HCT116 (cell line): ENCODE results near the gene FAM180A. TPM values are rescaled to one million over a fixed set of nuclear protein-coding genes. Genes with fewer than 3 reads are reported as not detected.

Experiments used
- ATAC-seq: fragments of 200-7000 bp; cut with Tn5 transposase; 2 replicates; pipeline ENCODE4 v1.9.1; 2020; ENCODE audit warnings: mild to moderate bottlenecking, moderate library complexity
- BruUV-seq: library from RNA; stranded (reverse); fragments of 400-500 nt; replicated peaks from 2 replicates; lab custom pipeline; 2021; lab: Mats Ljungman, UMichigan
- CTCF ChIA-PET: fragments of 300-600 bp; sonication (Branson Sonifier 250); formaldehyde crosslinking; loops from one replicate; lab custom pipeline; 2021; ENCODE audit warnings: antibody characterized with exemption; lab: Charles Lee
- POLR2A ChIA-PET: fragments of 300-600, 350-600 bp; sonication (Branson Sonifier 250); formaldehyde crosslinking; loops from one replicate; lab custom pipeline; 2021; ENCODE audit warnings: antibody characterized with exemption; lab: Charles Lee
- RAD21 ChIA-PET, 2 experiments: fragments of 300-600 bp; sonication (Branson Sonifier 250); formaldehyde crosslinking; loops; one replicate each; lab custom pipeline; 2023; ENCODE audit warnings: low total read pairs in 2 of 2; ENCODE audit not compliant: uncharacterized antibody in 2 of 2, unreplicated experiment in 2 of 2, low non-redundant PET in 1 of 2; lab: Charles Lee
- DNase-seq: peaks from one replicate; pipeline ENCODE4 v3.0.0-alpha.2; 2010; ENCODE audit warnings: low read depth, low spot score
- H2AFZ ChIP-seq: fragments of 200-600 bp; shearing (Covaris generic), sonication (generic); 2 replicates; pipeline ENCODE4 v1.6.1; 2017; ENCODE audit warnings: low read depth, mixed run types, mixed read lengths, antibody characterized with exemption, low read length; ENCODE audit not compliant: poor library complexity, severe bottlenecking
- H3K27ac ChIP-seq: 2 replicates; pipeline ENCODE4 v1.5.1; 2012; ENCODE audit warnings: low read depth, low read length
- H3K27me3 ChIP-seq: fragments of 200-600 bp; sonication (generic); 2 replicates; pipeline ENCODE4 v1.6.1; 2016; ENCODE audit warnings: mixed run types, low read length, mixed read lengths; ENCODE audit not compliant: insufficient read depth
- H3K36me3 ChIP-seq, 2 experiments: fragments of 200-500 bp in 1 of 2; fragments of 200-600 bp in 1 of 2; sonication (Bioruptor generic) in 1 of 2; sonication (generic) in 1 of 2; 2 replicates each; pipeline versions ENCODE4 v1.5.1 to v1.6.1; 2014 to 2016; ENCODE audit warnings: low read length in 2 of 2, inconsistent platforms in 1 of 2, mixed read lengths in 1 of 2, mixed run types in 1 of 2; ENCODE audit not compliant: insufficient read depth in 2 of 2, control insufficient read depth in 1 of 2
- H3K4me1 ChIP-seq, 2 experiments: fragments of 200-600 bp in 1 of 2; sonication (generic) in 1 of 2; 2 replicates each; pipeline versions ENCODE4 v1.5.1 to v1.6.1; 2012 to 2017; ENCODE audit warnings: low read length in 2 of 2, inconsistent platforms in 1 of 2, mild to moderate bottlenecking in 1 of 2, mixed read lengths in 1 of 2, mixed run types in 1 of 2, moderate library complexity in 1 of 2; ENCODE audit not compliant: insufficient read depth in 2 of 2, control insufficient read depth in 1 of 2
- H3K4me2 ChIP-seq: fragments of 200-600 bp; sonication (generic); 2 replicates; pipeline ENCODE4 v1.6.1; 2017; ENCODE audit warnings: mixed run types, low read length, mixed read lengths
- H3K4me3 ChIP-seq, 2 experiments: fragments of 200-600 bp in 1 of 2; sonication (generic) in 1 of 2; replicated peaks in 1 of 2; 2 replicates each; pipeline ENCODE4 v1.5.1; 2011 to 2016; ENCODE audit warnings: low read length in 2 of 2, control low read depth in 1 of 2, low read depth in 1 of 2, mild to moderate bottlenecking in 1 of 2, mixed read lengths in 1 of 2, mixed run types in 1 of 2
- H3K79me2 ChIP-seq: fragments of 200-600 bp; sonication (generic); 2 replicates; pipeline ENCODE4 v1.6.1; 2017; ENCODE audit warnings: mild to moderate bottlenecking, mixed run types, low read length, moderate library complexity, mixed read lengths; ENCODE audit not compliant: insufficient read depth
- H3K9ac ChIP-seq: fragments of 200-600 bp; sonication (generic); 2 replicates; pipeline ENCODE4 v1.6.1; 2016; ENCODE audit warnings: low read length, mixed read lengths
- H3K9me2 ChIP-seq: fragments of 200-600 bp; sonication (generic), shearing (Covaris generic); 2 replicates; pipeline ENCODE4 v1.6.1; 2017; ENCODE audit warnings: mixed run types, mild to moderate bottlenecking, moderate library complexity; ENCODE audit not compliant: insufficient read depth
- H3K9me3 ChIP-seq, 2 experiments: fragments of 200-500 bp in 1 of 2; fragments of 200-600 bp in 1 of 2; sonication (Bioruptor generic) in 1 of 2; sonication (generic) in 1 of 2; 2 replicates each; pipeline ENCODE4 v1.6.1; 2014 to 2017; ENCODE audit warnings: low read length in 2 of 2, mixed read lengths in 2 of 2, inconsistent platforms in 1 of 2, low read depth in 1 of 2, mild to moderate bottlenecking in 1 of 2, mixed run types in 1 of 2, moderate library complexity in 1 of 2; ENCODE audit not compliant: control insufficient read depth in 1 of 2, insufficient read depth in 1 of 2
- H4K20me1 ChIP-seq: fragments of 200-600 bp; sonication (generic), shearing (Covaris generic); 2 replicates; pipeline ENCODE4 v1.6.1; 2017; ENCODE audit warnings: mixed run types, mild to moderate bottlenecking, moderate library complexity; ENCODE audit not compliant: insufficient read depth
- CBX3 ChIP-seq: IDR thresholded peaks from 2 replicates; pipeline ENCODE4 v1.6.1; 2012; ENCODE audit warnings: low read depth
- CEBPB ChIP-seq: IDR thresholded peaks from 2 replicates; pipeline ENCODE4 v1.6.1; 2012; ENCODE audit warnings: low read depth
- EGR1 ChIP-seq: IDR thresholded peaks from 2 replicates; pipeline ENCODE4 v1.6.1; 2012; ENCODE audit warnings: low read depth
- ELF1 ChIP-seq: IDR thresholded peaks from 2 replicates; pipeline ENCODE4 v1.6.1; 2012; ENCODE audit warnings: low read depth, borderline replicate concordance
- EZH2 ChIP-seq: fragments of 200-600 bp; sonication (generic); IDR thresholded peaks from 2 replicates; pipeline ENCODE4 v1.6.1; 2017; ENCODE audit warnings: antibody characterized with exemption, mixed run types
- EZH2phosphoT487 ChIP-seq: fragments of 200-600 bp; IDR thresholded peaks from 2 replicates; pipeline ENCODE4 v1.6.1; 2018; ENCODE audit warnings: antibody characterized with exemption, borderline replicate concordance
- FOSL1 ChIP-seq: IDR thresholded peaks from 2 replicates; pipeline ENCODE4 v1.6.1; 2012; ENCODE audit warnings: low read depth
- JUND ChIP-seq: IDR thresholded peaks from 2 replicates; pipeline ENCODE4 v1.6.1; 2012
- POLR2A ChIP-seq: IDR thresholded peaks from 2 replicates; pipeline ENCODE4 v1.7.0; 2011; ENCODE audit warnings: borderline replicate concordance; ENCODE audit not compliant: insufficient read depth, insufficient read length; ENCODE audit errors: extremely low read depth
- POLR2AphosphoS5 ChIP-seq: IDR thresholded peaks from 2 replicates; pipeline ENCODE4 v1.6.1; 2011; ENCODE audit warnings: mild to moderate bottlenecking, low read depth, low read length, moderate library complexity
- SIN3A ChIP-seq: IDR thresholded peaks from 2 replicates; pipeline ENCODE4 v1.6.1; 2012; ENCODE audit warnings: low read depth
- ZFX ChIP-seq: fragments of 450-650 bp; IDR thresholded peaks from 2 replicates; pipeline ENCODE4 v1.6.1; 2017
- intact Hi-C: fragments of 100-400 bp; cut with micrococcal nuclease; formaldehyde crosslinking; loops from 2 replicates; pipeline ENCODE4 v1.10.0; 2022
- total RNA-seq: library from RNA; stranded (reverse); gene quantifications from one replicate; pipeline ENCODE4 v1.2.1, GENCODE V29; 2021; ENCODE audit not compliant: unreplicated experiment
- TF ChIP-seq, protein P1 (sequence below): IDR thresholded peaks from 2 replicates; pipeline ENCODE4 v1.6.1; 2011; ENCODE audit warnings: mild to moderate bottlenecking, low read length, moderate library complexity; ENCODE audit not compliant: insufficient replicate concordance; ENCODE audit errors: extremely low read depth
- TF ChIP-seq, protein P2 (sequence below): IDR thresholded peaks from 2 replicates; pipeline ENCODE4 v1.6.1; 2012
- TF ChIP-seq, protein P3 (sequence below), 3 experiments: fragments of 200-600 bp in 1 of 3; sonication (generic) in 1 of 3; IDR thresholded peaks in 2 of 3; conservative IDR thresholded peaks in 1 of 3; 2 replicates each; pipeline ENCODE4 v1.5.1; 2012 to 2017; ENCODE audit warnings: low read depth in 2 of 3, low read length in 2 of 3, antibody characterized with exemption in 1 of 3, borderline replicate concordance in 1 of 3, control low read depth in 1 of 3, mild to moderate bottlenecking in 1 of 3, mixed read lengths in 1 of 3, mixed run types in 1 of 3, moderate library complexity in 1 of 3; ENCODE audit not compliant: insufficient read depth in 1 of 3
- TF ChIP-seq, protein P4 (sequence below): IDR thresholded peaks from 2 replicates; pipeline ENCODE4 v1.6.1; 2012

The FAM180A gene
- total RNA-seq, 1 experiment from 2014 or later = 0.59 TPM

DNA sequence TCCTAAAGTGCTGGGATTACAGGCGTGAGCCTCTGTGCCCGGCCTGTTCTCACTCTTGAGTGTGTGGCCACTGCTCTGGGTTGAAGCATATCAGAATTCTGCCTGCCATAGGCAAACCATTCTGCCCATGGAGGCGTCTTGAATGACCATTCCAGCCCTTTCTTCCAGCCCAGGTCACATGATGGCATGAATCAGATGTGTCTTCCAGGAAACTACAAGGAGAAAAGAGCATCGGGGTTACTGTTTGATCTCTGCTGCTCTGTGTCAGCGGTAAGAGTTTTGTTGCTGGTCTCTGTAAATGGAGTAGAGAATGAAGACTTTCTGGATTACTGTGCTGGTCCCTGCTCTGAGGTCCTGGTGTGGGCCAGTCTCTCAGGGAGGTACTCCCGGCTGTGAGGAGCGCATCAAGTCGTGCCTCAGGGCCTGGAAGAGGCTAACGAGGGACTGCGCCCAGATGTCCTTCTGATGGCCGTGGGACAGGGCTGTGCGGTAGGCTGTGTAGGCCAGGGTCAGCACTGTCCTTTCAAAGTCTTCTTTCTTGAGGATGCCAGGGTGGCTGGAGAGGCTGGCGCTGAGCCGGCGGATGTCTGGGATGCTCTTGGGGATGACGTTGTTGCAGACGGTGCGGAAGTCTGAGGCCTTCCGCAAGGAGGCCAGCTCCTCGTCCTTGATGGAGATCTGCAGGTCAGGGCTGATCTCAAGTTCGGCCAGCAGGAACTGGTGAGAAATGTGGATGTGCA, 14.8 kb downstream of the FAM180A start:
- Histone ChIP-seq H3K27ac (no peak overlapping the region), H3K9me3 (no peaks in the 10 kb centered on the region), H3K4me3 (no peak overlapping the region), H3K79me2 (no peaks in the 10 kb centered on the region), H3K27me3 (no peaks in the 10 kb centered on the region), H3K9me2 (no peaks in the 10 kb centered on the region), H2AFZ (no peak overlapping the region), H3K4me2 (no peak overlapping the region), H3K36me3 (no peaks in the 10 kb centered on the region), H3K4me1 (no peaks in the 10 kb centered on the region; a peak in 1 of 4 replicates)
- no peak for ATAC-seq
- CTCF ChIA-PET = no interaction called here
- POLR2A ChIA-PET = interaction anchor here (1.4 kb wide), 1 partner anchor 11 kb away, joined by 4 read pairs; no protein-coding TSS in a partner anchor
- RAD21 ChIA-PET = no interaction called here
- intact Hi-C loops = no loop called here
- TF ChIP-seq ELF1 (no peak), EGR1 (no peak), EZH2 (no peak), CEBPB (no peak), ZFX (no peak), FOSL1 (no peak), CBX3 (no peak), EZH2phosphoT487 (no peak), POLR2A (no peak), SIN3A (no peak), POLR2AphosphoS5 (no peak), JUND (no peak)
- TF ChIP-seq, protein P1, sequence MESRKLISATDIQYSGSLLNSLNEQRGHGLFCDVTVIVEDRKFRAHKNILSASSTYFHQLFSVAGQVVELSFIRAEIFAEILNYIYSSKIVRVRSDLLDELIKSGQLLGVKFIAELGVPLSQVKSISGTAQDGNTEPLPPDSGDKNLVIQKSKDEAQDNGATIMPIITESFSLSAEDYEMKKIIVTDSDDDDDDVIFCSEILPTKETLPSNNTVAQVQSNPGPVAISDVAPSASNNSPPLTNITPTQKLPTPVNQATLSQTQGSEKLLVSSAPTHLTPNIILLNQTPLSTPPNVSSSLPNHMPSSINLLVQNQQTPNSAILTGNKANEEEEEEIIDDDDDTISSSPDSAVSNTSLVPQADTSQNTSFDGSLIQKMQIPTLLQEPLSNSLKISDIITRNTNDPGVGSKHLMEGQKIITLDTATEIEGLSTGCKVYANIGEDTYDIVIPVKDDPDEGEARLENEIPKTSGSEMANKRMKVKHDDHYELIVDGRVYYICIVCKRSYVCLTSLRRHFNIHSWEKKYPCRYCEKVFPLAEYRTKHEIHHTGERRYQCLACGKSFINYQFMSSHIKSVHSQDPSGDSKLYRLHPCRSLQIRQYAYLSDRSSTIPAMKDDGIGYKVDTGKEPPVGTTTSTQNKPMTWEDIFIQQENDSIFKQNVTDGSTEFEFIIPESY = no peak
- TF ChIP-seq, protein P2, sequence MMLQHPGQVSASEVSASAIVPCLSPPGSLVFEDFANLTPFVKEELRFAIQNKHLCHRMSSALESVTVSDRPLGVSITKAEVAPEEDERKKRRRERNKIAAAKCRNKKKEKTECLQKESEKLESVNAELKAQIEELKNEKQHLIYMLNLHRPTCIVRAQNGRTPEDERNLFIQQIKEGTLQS = no peak
- TF ChIP-seq, protein P3, sequence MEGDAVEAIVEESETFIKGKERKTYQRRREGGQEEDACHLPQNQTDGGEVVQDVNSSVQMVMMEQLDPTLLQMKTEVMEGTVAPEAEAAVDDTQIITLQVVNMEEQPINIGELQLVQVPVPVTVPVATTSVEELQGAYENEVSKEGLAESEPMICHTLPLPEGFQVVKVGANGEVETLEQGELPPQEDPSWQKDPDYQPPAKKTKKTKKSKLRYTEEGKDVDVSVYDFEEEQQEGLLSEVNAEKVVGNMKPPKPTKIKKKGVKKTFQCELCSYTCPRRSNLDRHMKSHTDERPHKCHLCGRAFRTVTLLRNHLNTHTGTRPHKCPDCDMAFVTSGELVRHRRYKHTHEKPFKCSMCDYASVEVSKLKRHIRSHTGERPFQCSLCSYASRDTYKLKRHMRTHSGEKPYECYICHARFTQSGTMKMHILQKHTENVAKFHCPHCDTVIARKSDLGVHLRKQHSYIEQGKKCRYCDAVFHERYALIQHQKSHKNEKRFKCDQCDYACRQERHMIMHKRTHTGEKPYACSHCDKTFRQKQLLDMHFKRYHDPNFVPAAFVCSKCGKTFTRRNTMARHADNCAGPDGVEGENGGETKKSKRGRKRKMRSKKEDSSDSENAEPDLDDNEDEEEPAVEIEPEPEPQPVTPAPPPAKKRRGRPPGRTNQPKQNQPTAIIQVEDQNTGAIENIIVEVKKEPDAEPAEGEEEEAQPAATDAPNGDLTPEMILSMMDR (IDR thresholded peaks at IDR 0.05 in 2 of 3, conservative IDR thresholded peaks at IDR 0.05 in 1 of 3; ENCODE audit: borderline replicate concordance in 1 of 3, insufficient read depth in 1 of 3, low read depth in 2 of 3, low read length in 2 of 3) = no peak
- TF ChIP-seq, protein P4, sequence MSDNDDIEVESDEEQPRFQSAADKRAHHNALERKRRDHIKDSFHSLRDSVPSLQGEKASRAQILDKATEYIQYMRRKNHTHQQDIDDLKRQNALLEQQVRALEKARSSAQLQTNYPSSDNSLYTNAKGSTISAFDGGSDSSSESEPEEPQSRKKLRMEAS = no peak
- TF ChIP-seq, all 23 proteins: peak for 0
- no peak for DNase-seq
- H4K20me1 ChIP-seq = no peaks in the 10 kb centered on the region
- no TSS peak for BruUV-seq
- no peak overlapping the region for H3K9ac ChIP-seq
